ENCODE data around the gene URM1. TPM values are rescaled to one million over a fixed set of nuclear protein-coding genes. Genes with fewer than 3 reads are reported as not detected.

Gene URM1
- total RNA-seq, 1 donor from 2014 or later, result 76.9 TPM

GRCh38 chr9:128344931-128345605 is 26.1 kb upstream of the URM1 start:
- intact Hi-C loops (cut with micrococcal nuclease), result no loop called here

DNA sequence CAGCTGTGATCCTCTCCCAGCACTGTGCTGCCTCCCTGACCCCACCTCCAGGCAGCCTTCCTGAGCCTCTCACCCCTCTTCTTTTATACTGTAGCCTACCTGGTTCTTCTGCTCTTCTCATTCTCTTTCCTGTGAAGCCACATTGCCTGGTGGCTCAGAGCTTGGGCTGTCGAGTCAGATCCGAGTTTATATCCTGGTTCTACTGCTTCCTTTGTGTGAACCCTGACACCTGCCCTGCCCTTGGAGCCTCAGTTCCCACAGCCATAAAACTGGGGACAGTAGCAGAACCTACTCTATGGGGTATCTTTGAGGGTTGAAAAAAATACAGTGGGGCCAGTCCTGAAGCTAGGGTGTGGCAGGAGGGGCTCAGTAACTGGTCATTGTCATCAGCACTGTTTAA is 22.0 kb upstream of the URM1 start:
- intact Hi-C loops (cut with micrococcal nuclease), result no loop called here

DNA sequence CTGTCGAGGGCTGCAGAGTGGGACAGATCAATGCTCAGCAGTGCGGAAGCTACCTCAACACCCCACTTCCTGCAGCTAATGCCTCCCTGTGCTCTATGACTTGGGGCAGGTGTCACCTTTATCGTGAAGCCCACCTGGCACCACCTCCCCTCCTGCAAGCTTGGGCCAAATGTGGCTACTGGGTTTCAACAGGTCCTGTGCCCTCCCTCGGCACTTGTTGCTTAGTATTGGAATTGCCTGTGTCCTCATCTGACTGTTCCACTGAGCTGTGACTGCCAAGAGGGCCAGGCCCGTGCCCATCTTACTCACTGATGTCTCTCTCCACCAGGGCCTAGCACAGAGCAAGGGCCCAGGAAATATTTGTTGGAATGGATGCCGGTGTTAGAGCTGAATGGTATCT is 21.4 kb upstream of the URM1 start:
- intact Hi-C loops (cut with micrococcal nuclease), result no loop called here

- intact Hi-C loops (cut with micrococcal nuclease), result no loop called here
These were observed 15.7 kb upstream of the URM1 start for GRCh38 chr9:128355451-128355850.

DNA sequence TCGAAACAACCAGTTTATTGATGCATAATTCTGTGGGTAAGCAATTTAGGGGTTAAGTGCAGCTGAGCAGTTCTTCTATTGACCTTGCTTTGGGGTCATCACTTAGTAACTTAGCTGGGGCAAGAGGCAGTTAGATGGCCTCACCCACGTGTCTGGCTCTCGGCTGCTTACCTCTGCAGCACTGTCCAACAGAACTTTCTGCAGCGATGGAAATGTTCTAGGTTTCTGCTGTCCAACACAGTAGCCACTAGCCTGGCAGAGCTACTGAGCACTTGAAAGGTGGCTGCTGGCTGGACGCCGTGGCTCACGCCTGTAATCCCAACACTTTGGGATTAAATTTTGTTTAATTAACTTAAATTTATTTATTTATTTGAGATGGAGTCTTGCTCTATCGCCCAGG is 13.1 kb upstream of the URM1 start:
- intact Hi-C loops (cut with micrococcal nuclease), result no loop called here

- intact Hi-C loops (cut with micrococcal nuclease), result no loop called here
These were observed 12.3 kb upstream of the URM1 start for GRCh38 chr9:128358861-128359260.

- intact Hi-C loops (cut with micrococcal nuclease), result no loop called here
These were observed 10.3 kb upstream of the URM1 start for GRCh38 chr9:128360826-128361225.

DNA sequence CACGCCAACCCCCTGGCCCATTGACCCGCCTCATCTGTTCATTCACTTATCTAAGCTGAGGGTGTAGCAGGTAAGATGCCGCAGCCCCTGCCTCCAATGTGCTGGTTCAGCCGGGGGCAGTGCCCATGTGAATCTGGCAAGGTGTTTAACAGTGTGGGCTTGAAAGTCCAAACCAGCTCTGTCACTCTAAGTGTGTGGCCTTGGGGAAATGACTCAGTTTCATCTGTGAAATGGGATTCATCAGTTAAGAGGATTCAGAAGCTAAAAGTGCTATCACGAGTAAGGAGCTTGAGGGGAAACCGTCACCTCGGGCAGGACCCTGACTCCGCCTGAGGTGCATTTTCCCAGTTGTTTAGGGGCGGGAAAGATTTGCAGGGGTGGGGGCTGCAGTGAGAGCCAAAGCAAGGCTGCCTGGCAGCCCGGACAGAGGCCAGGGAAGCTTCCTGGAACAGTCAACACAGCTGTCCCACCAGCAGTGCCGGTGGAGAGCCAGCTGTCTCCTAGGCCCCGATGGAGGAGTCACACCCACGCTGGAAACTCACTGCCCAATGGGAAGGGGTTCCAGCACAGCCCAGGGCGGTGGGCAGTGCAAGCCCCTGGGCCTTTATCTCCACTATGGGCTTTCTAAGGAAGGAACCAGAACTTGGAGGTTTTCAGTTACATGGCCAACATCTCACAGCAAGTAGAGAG is 9.7 kb upstream of the URM1 start:
- intact Hi-C loops (cut with micrococcal nuclease), result no loop called here

DNA sequence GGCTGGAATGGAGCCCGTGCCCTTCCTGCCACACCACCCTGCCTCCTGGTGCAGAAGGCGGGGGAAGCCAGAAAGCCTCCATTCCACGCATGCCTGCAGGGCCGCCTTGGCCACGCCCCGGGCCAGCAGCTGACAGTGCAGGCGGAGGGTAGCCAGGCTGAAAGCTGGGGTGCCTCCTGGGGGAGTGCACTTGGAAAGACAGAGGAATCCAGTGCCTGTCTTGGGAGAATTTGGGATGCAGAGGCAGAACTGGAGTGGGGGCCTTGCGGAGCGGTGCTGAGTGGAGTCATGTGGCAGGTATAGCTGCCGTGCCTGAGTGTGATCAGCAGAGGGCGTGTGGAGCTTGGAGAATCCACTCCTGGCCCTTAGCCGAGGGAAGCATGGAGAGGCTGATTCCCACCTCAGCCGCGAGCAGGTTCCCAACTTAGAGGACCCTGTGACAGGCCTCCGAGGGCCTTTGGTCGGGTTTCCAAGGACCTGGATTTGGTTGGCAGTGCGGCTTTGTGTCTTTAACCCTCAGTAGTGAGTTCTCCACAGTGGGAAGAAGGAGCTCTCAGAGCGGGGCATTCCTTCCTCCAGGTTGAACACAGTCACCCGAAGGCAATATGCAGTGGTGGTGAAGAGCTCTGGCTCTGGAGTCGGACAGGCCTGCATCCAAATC is 9.1 kb upstream of the URM1 start:
- intact Hi-C loops (cut with micrococcal nuclease), result loop anchor here (1.0 to 2.0 kb wide), 4 partner anchors 9 to 51 kb away; partner anchors contain the start of genes COQ4, SLC27A4, TRUB2 and URM1

- intact Hi-C loops (cut with micrococcal nuclease), result loop anchor here (1.0 to 2.0 kb wide), 4 partner anchors 9 to 50 kb away; partner anchors contain the start of genes COQ4, SLC27A4, TRUB2 and URM1
These were observed 8.4 kb upstream of the URM1 start for GRCh38 chr9:128362774-128363173.

DNA sequence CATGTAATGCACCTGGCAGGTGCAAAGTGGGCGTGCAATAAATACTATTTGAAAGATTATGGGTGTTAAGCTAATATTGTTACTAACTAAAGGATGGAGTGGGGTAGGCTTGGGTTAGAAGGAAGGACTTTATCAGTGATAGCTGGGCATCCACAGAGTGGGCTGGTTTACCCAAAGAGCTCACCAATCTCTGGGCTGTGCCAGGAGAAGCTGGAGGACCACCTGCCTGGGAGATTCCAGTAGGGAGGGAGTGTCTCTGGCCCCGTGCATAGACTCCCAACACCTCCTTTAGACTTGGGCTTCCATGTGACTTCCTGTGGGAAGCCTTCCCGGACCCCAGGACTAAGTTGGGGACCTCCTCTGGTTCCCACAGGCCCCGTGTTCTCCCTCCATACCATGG is 5.6 kb upstream of the URM1 start:
- intact Hi-C loops (cut with micrococcal nuclease), result no loop called here

GRCh38 chr9:128369024-128369706 is 2.0 kb upstream of the URM1 start:
- intact Hi-C loops (cut with micrococcal nuclease), result no loop called here

DNA sequence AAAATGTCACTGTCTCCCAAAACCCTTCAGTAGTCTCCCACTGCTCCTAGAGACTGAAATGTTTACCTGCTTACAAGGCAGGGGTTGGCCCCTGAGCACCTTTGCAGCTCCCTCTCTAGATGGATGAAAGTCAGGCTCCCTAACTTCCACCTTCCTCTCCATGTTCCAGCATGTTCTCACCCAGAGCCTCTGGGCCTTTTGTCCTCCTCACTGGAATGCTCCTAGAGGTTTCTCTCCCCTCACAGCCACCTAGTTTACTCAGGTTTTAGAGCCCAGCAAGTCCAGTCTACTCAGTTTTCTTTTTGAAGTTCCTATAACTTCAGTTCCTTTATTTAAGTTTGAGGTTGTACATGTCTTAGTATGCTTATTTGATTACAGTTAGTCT is 815 bp upstream of the URM1 start:
- intact Hi-C loops (cut with micrococcal nuclease), result loop anchor here (2.0 to 5.0 kb wide), 3 partner anchors 30 to 180 kb away; partner anchors contain the start of genes GLE1 and SLC27A4

DNA sequence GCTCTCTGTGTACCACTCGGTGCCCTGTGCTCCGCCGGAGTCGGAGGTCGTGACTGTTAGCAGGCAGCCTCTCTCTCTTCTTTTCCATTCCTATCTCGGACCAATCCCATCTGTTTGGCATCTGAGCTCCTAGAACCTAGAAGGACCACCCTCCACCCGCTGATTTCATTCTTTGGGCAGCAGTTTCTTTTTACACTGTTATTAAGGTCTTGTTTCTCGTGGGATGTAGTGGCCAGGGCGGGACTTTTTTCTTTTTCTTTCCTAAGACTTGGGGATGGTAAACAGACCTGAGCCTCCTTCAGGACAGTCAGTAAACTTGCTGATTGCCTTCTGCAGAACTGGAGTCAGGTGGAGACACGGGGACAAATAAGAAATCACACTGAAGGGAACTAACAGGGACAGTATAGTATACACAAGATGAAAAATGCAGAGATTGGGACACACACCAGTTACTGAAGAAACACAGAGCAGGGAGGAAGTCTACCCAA is 500 bp downstream of the URM1 start:
- intact Hi-C loops (cut with micrococcal nuclease), result loop anchor here (1.0 to 5.0 kb wide), 7 partner anchors 9 to 179 kb away; partner anchors contain the start of genes COQ4, GLE1, GOLGA2 and ODF2

DNA sequence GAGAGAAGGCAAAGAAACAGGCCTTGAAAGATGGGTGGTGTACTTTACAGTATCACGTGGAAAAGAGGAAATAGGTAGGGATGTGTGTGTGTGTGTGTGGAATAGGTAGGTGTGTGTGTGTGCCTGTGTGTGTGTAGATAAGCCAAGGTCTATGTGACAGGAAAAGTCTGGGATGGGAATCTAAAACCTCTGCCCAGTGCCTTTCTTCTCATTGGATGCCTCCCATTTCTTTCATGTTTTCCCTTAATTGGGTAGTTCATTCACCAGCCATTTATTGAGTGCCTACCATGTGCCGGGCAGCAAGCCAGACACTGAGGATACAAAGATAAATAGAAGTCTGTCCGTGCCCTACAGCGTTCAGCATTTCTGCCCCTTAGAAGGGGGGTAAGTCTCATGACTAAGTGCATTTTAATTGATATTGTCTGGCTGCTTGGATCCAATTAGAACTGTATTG is 1.0 kb downstream of the URM1 start:
- intact Hi-C loops (cut with micrococcal nuclease), result loop anchor here (5.0 kb wide), 1 partner anchor 130 kb away; the partner anchor contains the start of gene GLE1

- intact Hi-C loops (cut with micrococcal nuclease), result loop anchor here (5.0 kb wide), 1 partner anchor 130 kb away; the partner anchor contains the start of gene GLE1
These were observed 1.6 kb downstream of the URM1 start for GRCh38 chr9:128372784-128373183.

- intact Hi-C loops (cut with micrococcal nuclease), result loop anchor here (5.0 kb wide), 1 partner anchor 128 kb away; the partner anchor contains the start of gene GLE1
These were observed 3.1 kb downstream of the URM1 start for GRCh38 chr9:128374221-128374675.

DNA sequence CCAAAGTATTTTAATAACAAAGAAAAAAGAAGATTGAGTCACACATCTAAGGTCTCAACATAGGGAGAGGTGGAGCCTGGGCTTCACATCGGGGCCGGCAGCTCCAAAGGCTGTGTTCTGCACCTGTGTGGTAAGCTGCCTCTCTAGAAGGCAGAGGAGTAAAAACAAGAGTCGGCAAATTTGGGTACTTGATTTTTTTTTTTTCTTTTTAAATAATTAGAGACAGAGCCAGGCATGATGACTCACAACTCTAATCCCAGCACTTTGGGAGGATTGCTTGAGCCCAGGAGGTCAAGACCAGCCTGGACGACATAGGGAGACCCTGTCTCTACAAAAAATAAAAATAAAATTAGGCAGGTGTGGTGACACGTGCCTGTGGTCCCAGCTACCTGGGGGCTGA is 4.7 kb downstream of the URM1 start:
- intact Hi-C loops (cut with micrococcal nuclease), result no loop called here

- intact Hi-C loops (cut with micrococcal nuclease), result no loop called here
These were observed 11.1 kb downstream of the URM1 start for GRCh38 chr9:128382261-128382660.

GRCh38 chr9:128383007-128383753 is 12.0 kb downstream of the URM1 start:
- intact Hi-C loops (cut with micrococcal nuclease), result no loop called here

Data from T-helper 2 cell treated with Interferon-gamma antibody and Interleukin-4, amounts not matched to agents 100 ng/mL and 5 ng/mL, for 36 hours (primary cell).